HepG2 (cell line): ENCODE results near the gene IVD. TPM values are rescaled to one million over a fixed set of nuclear protein-coding genes. Genes with fewer than 3 reads are reported as not detected.

Experiments used
- CBFB ChIP-seq: sonication (generic); formaldehyde crosslinking; IDR thresholded peaks from 2 replicates; pipeline ENCODE4 v1.4.0; 2020; ENCODE audit warnings: missing genetic modification reagents
- CBX5 ChIP-seq: sonication (generic); formaldehyde crosslinking; IDR thresholded peaks from 2 replicates; pipeline ENCODE4 v1.4.0; 2020; ENCODE audit warnings: missing genetic modification reagents, borderline replicate concordance
- CSRNP1 ChIP-seq: sonication (generic); formaldehyde crosslinking; IDR thresholded peaks from 2 replicates; pipeline ENCODE4 v1.8.1; 2023; ENCODE audit warnings: mild to moderate bottlenecking, missing genetic modification reagents
- HDAC1 ChIP-seq: sonication (generic); formaldehyde crosslinking; IDR thresholded peaks from 2 replicates; pipeline ENCODE4 v1.5.1; 2020; ENCODE audit warnings: mild to moderate bottlenecking, missing genetic modification reagents
- IKZF5 ChIP-seq: IDR thresholded peaks from 2 replicates; pipeline ENCODE4 v1.6.1; 2018; ENCODE audit warnings: missing genetic modification reagents, mild to moderate bottlenecking, missing compliant biosample characterization
- ISL2 ChIP-seq: sonication (generic); formaldehyde crosslinking; IDR thresholded peaks from 2 replicates; pipeline ENCODE4 v1.5.0; 2020; ENCODE audit warnings: missing genetic modification reagents
- PAXIP1 ChIP-seq: sonication (generic); formaldehyde crosslinking; conservative IDR thresholded peaks from 2 replicates; pipeline ENCODE4 v1.4.0; 2020; ENCODE audit warnings: mild to moderate bottlenecking, missing genetic modification reagents, moderate library complexity
- SATB2 ChIP-seq: sonication (generic); formaldehyde crosslinking; IDR thresholded peaks from 2 replicates; pipeline ENCODE4 v1.5.0; 2020; ENCODE audit warnings: missing genetic modification reagents
- ZFY ChIP-seq: sonication (generic); formaldehyde crosslinking; IDR thresholded peaks from 2 replicates; pipeline ENCODE4 v1.4.0; 2020; ENCODE audit warnings: missing genetic modification reagents
- ZNF281 ChIP-seq: sonication (generic); formaldehyde crosslinking; IDR thresholded peaks from 2 replicates; pipeline ENCODE4 v1.4.0; 2020; ENCODE audit warnings: missing genetic modification reagents, borderline replicate concordance
- ZNF646 ChIP-seq: sonication (generic); formaldehyde crosslinking; IDR thresholded peaks from 2 replicates; pipeline ENCODE4 v1.9.0; 2021; ENCODE audit warnings: mild to moderate bottlenecking, missing genetic modification reagents
- ZNF879 ChIP-seq: sonication (generic); formaldehyde crosslinking; IDR thresholded peaks from 2 replicates; pipeline ENCODE4 v1.8.1; 2023; ENCODE audit warnings: missing genetic modification reagents
- polyA plus RNA-seq, 8 experiments: library from polyadenylated mRNA; depleted of rRNA in 3 of 8; stranded (reverse) in 7 of 8; unstranded in 1 of 8; fragments of >200 nt; fragmentation: Illumina TruSeq in 4 of 8; extraction: Trizol in 4 of 8; gene quantifications; 2 replicates each; pipeline versions ENCODE4 v1.2.1 to v1.2.3, GENCODE V29; 2011 to 2016; ENCODE audit warnings: low read depth in 4 of 8, missing spikeins in 1 of 8, mixed read lengths in 1 of 8; ENCODE audit not compliant: insufficient read depth in 1 of 8
- total RNA-seq, 5 experiments: library from RNA; depleted of rRNA; stranded (reverse); fragments of >200 nt; fragmentation: Illumina TruSeq; extraction: Trizol; gene quantifications; 2 replicates each; pipeline ENCODE4 v1.2.3, GENCODE V29; 2016; ENCODE audit warnings: low read depth in 1 of 5

The IVD gene
- total and polyA plus RNA-seq, 2 of the 13 experiments (the other 11 are each of a cell fraction or from before 2014, with no cell fraction given), result 48.0 to 53.9 TPM

- TF ChIP-seq IKZF5 (CRISPR knock-in tag) (no peak), SATB2 (CRISPR knock-in tag) (no peak), ZFY (CRISPR knock-in tag) (peak; percentile 91), CBFB (CRISPR knock-in tag) (peak; percentile 59; the same call in 1 of the 2 replicates), ZNF646 (no peak), CBX5 (CRISPR knock-in tag) (peak; percentile 44; the same call in 1 of the 2 replicates), HDAC1 (CRISPR knock-in tag) (peak; percentile 87), PAXIP1 (CRISPR knock-in tag) (peak; percentile 34; the same call in 1 of the 2 replicates), ZNF879 (CRISPR knock-in tag) (no peak), ISL2 (CRISPR knock-in tag) (no peak), ZNF281 (no peak), CSRNP1 (CRISPR knock-in tag) (0 out of 2 replicates have a peak, but pooled peaks have one; percentile 32)
These were observed 22.8 kb upstream of the IVD start, which contains the start of gene KNSTRN (continued) for GRCh38 chr15:40382580-40383456.
